DMS153 (cell line): ENCODE measurements around the gene SEC22C.

Source experiments
- DNase-seq: peaks from one replicate; lab custom pipeline; 2025; lab: John Stamatoyannopoulos, UW

The SEC22C gene

DNA sequence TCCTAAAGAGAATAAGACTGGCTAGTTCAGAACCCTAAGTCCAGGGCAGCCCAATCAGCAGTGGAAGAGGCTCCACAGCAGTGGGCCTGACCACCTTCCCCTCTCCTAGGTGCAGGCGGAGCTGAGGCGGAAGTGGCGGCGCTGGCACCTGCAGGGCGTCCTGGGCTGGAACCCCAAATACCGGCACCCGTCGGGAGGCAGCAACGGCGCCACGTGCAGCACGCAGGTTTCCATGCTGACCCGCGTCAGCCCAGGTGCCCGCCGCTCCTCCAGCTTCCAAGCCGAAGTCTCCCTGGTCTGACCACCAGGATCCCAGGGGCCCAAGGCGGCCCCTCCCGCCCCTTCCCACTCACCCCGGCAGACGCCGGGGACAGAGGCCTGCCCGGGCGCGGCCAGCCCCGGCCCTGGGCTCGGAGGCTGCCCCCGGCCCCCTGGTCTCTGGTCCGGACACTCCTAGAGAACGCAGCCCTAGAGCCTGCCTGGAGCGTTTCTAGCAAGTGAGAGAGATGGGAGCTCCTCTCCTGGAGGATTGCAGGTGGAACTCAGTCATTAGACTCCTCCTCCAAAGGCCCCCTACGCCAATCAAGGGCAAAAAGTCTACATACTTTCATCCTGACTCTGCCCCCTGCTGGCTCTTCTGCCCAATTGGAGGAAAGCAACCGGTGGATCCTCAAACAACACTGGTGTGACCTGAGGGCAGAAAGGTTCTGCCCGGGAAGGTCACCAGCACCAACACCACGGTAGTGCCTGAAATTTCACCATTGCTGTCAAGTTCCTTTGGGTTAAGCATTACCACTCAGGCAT, 45.6 kb downstream of the SEC22C start:
- DNase-seq = no peak

DNA sequence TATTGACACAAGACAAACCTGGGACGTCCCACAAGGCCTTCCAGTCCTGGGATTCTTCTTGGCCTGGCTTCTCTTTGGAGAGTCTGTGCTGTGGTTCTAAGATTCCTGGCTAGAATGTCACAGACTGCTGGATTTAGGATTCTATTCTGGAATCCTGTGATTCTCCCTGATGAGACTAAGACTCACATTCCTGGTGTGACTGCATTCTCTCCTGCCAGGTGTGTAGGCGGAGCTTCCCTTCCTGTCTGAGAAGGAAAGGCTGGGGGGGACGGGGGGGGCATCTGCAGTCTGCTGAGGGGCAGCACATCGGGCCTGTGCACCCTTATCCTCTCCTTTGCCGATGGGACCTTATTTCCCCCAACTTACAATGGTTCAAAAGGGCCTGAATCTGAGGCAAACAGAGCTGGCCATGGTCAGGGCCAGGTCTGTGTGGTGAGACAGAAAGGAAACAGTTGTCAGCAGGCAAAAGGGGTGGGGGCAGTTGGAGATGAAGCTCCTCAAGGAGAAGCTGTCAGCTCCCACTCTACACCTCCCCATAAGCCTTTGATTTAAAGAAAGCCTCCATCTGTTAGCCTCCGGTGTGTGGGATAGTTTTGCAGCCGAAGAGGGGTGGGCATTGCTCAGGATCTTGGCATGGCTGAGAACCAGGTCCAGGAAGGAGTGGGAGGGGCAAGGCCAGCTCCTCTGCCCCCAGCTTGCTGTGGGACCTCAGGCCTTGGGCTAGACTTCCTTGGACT, 48.4 kb downstream of the SEC22C start:
- no peak for DNase-seq

DNA sequence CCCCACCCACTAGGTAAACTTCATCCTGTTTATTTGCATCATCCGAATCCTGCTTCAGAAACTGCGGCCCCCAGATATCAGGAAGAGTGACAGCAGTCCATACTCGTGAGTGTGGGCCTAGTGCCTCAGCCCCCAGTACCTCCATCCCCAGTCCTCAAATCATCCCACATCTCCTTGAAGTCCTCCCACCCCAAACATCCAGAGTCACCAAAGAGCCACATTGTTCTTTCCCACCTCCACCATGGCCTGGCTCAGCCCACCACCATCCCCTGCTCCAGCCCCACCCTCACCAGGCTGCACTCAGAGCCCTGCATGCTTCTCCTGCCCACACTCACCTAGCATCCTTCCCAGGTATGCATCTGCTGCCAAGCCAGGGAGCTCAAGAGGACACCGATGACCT, 49.5 kb downstream of the SEC22C start:
- no peak for DNase-seq

DNA sequence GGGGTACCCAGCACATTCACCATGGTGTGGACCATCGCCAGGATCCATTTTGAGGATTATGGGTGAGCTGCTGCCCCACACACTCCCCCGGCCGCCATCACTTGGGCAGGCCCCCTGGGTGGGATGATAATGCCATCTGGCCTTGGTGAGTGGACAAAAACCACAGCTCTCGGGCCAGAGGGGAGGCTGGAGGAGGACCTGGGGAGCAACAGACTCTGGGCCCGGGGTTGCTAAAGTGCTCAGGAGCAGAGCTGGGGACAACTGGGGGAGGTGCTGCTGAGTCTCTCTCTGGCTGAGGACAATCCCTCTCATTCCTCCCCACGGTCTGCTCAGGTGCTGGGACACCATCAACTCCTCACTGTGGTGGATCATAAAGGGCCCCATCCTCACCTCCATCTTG, 50.3 kb downstream of the SEC22C start:
- DNase-seq = no peak

DNA sequence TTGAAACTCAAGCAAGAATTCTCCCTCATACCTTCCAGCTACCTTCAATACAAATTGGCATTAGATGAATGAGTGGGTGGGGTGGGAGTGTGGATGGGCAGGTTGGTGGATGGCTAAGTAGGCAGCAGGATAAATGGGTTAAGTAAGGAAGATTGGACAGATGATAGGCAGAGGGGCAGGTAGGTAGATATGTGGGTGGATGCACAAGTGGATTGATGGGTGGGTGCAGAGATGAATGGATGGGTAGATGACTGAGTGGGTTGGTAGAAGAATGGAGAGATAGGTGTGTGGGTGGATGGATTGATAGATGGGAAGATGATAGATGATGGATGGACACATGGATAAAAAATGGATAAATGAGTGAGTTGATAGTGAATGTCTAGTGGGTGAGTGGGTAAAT, 51.7 kb downstream of the SEC22C start:
- no peak for DNase-seq

DNA sequence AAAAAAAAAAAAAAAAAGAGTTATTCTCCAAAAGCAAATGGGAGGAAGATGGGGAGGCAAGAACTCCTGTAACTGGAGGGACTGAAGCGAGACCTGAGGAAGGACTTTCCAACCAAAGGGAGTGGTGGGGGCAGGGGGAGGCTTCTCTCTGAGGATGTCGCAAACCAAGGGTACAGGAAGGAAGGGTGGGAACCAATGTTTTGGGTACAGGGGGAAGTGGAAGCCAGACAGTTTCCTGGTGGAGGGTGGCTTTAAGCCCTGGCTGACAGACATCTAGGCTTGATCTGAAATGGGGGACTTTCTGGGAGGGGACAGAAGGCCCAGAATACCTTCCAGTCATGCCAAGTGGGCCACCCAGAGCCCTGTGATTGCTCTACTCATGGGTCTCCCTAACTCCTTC, 52.3 kb downstream of the SEC22C start:
- no peak for DNase-seq

DNA sequence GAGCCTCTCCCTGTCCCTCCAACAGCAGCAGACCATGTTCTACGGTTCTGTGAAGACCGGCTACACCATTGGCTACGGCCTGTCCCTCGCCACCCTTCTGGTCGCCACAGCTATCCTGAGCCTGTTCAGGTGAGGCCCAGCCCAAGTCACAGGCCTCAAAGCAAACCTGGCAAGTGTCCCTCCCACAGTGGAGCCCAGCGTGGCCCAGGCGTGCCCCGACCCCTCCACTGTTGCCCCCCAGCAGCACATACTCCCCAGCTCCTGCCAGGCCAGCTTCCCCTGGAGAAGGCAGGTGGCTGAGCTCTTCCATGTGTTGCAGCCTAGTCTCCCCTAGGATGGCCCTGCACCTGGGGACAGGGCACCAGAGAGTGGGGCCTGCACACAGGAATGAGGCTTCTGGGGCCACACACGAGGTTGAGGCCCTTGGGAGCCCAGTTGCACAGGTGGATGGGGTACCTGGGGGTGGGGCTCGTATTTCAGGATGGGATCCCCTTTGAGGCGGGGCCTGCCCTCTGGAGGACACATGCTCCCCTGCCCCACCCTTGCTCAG, 54.3 kb downstream of the SEC22C start:
- DNase-seq = no peak

DNA sequence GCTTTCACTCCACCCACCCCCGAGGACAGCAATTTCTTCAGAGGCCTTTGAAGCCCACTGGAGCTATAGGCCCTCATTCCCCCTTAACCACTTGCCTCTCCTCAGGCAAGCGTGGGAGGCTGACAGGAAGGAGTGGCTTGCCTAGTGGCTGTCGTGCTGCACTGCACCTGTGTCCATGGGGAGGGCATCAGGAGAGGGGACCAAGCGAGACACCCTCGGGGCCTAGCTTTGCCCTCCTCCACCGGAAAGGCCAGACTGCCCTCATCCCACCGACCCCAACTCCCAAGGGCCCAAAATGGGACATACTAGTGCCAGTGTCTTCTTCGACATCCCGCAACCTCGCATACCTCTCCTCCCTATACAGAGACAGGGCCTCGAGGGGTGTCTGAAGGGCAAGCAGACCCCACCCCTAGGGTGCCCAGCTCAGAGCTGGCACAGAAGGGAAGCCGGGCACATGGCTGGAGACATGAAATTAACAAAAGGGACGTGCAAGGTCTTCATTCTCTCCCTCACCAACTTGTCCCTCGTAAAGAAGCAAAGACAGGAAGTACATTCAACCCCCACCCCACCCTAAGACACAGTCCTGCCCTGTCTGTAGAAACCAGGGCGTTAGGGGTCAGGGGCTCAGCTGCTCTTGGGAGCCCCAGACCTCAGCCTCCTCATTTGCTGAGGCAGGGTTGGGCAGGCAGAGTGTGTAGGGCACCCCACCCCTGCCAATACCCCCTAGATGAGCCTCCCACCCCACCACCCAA, 55.0 kb downstream of the SEC22C start:
- DNase-seq = no peak

DNA sequence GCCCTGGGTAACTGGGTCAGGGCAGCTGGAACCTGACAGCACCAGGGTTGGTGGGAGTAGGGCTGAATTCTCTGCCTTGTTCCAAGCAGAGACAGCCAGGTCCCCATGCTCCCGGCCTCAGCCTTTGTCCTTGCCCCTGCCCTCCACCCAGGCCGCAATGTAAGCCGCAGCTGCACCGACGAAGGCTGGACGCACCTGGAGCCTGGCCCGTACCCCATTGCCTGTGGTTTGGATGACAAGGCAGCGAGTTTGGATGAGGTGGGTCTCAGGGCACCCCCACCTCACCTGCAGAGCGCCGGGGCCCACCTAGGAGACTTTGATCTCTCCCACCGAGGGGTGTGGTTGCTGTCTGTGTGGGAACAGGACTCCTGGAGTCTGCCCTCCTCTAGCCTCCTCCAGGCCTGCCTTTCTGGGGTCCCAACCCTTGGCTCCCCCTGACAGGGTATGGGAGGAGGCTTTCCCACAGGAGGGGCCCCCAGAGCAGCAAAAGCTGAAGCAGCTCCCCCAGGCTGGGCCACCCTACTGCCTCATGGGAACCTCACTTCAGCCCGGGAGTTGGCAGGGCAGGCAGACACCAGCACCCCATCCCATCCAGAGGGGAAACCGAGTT, 55.9 kb downstream of the SEC22C start:
- no peak for DNase-seq

DNA sequence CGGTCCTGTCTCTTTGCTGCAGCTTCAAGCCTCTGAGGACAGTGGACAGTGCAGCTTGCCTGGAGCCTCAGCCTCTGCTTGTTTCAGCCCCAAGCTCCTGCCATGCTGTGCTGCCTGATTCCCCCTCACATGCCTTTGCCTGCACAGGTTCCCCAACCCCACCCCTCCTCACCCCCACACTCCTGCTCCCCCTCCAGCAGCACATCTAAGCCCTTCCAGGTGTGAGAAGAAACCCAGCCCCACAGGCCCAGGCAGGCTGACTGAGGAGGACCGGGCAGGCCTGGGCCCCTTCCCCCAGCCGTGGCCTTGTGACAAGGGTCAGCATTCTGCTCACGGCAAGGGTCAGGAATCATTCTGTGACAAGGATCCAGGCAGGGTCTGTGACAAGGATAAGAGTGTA, 56.6 kb downstream of the SEC22C start:
- no peak for DNase-seq

DNA sequence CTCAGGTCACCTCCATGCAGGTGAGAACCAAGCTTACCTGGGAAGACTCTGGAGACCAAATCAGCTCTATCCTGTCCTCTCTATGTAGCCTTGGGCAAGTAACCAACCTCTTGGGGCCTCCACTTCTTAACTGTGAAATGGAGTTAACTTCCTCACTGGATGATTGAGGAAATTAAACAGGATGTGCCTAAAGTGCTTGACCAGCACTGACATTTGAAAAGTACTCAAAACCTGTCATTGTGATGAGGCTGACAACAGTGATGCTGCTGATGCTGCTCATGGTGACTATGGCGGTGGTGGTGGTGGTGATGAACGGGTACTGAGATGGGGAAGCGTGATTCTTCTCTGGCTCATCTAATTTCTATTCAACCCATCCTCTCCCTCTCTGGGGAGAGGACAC, 57.0 kb downstream of the SEC22C start:
- DNase-seq = no peak

DNA sequence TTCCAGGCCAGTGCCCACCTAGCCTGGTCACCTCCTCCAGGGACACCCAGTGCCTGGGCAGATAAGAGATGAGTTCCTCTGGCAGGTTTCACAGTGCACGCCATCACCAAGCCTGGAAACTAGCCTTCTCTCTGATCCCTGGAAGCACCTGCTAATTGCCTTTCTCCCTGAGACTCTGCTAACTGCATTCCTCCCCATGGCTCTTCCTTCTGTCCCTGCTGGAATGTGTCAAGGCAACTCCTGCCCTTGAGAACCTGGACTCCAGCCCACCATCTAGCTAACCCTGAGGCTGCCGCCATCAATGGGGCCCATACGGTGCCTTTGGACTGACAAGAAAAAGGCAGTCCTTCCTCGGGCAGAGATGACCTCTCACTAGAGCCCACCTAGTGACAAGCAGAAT, 60.9 kb downstream of the SEC22C start:
- no peak for DNase-seq

DNA sequence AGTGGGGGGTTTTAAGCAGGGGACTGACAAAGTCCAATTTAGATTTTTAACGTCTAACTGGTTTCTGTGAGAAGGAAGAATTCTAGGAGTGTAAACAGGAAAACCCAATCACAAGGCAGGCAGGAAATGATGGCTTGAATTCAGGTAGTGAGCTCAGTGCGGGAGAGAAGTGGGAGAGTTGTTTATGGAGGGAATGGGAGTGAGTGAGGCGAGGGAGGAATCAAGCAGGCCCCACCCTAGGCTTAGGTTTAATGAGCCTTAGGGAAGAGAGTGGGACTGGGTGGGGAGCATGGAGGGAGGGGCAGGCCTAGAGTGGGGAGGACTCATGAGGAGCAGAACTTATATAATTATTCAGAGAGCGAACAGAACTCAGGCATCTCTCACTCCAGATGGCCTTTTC, 61.4 kb downstream of the SEC22C start:
- no peak for DNase-seq

DNA sequence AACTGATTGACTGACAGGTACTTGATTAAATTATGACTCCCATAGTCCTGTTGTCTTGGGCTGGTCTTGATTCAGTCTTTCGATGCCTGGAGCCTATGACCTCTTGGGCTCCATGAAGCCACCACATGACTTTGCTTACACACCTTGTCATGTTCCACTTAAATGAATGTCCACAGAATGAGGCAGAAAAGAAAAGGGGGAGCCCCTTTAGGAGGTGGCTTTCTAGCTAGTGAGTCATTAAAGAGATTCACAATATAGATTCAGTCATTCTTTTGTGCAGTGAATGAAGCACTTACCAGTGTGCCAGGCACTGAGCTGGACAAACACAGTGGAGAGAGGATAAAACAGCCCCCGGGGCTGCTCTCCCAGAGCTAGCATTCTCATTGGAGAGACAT, 62.2 kb downstream of the SEC22C start:
- DNase-seq = no peak

DNA sequence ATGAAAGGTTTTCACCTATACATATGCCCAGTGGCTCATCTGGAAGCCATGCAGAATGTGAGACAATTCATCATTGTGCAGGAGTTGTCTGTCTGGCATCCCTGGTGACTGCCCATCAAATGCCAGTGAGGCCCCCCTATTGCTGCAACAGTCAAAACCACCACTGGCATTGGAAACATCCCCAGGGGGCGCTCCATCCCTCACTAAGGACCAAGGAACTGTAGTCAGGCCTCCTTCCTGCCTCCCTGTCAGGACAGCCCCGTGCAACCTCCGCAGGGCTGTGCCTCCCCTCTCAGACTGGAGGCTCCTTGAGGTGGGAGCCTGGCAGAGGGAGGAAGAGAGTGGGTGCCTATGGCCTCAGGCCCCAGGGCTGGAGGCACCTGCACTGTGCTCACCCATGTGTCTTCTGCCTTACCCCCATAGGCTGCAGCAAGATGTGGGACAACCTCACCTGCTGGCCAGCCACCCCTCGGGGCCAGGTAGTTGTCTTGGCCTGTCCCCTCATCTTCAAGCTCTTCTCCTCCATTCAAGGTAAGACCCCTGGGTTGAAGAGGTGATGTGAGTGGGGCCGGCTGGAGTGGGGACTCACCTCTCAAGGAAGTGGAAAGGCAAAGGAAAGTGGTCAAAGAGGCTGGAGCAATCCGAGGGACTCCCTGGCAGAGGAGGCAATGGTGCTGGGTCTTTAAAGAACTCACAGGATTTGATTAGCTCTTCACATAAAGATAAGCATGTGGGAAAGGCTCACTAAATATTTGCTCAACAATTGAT, 62.8 kb downstream of the SEC22C start:
- no peak for DNase-seq

DNA sequence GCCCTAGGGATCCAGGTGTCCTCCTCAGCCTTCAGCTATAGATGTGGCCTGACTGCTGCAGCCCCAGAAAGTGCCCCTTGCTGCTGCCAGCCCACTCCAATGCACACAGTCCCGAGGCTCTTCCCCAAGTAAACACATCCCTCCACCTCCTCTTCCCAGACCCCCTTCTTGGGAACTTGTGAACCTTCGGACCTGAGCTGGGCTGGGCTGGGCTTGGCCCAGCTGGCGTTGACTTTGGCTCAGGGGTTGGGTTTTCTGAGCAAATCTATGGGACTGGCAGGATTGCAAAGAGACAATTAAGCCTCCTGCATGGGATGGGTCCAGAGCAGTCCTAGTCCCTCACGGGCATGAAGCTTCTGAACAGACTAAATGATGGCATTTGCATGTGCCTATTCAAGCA, 64.7 kb downstream of the SEC22C start:
- DNase-seq = no peak

DNA sequence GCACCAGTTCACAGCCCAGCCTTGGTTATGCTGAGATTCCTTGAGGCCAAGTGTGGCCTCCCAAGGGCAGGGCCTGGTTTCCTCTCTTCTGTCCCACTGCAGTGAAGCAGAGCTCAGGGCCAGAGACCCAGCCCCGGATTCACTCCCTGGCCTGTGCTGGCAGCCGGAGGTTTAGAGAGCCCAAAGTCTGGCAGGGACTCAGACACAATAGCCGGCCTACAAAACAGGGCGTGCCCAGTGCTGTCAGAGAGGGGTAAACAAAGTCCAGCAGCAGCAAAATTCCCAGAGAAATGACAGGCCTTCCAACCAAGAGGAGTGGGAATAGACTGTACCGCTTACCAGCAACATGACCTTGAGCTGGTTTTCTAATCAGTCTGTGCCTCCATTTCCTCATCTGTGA, 65.3 kb downstream of the SEC22C start:
- DNase-seq = no peak

DNA sequence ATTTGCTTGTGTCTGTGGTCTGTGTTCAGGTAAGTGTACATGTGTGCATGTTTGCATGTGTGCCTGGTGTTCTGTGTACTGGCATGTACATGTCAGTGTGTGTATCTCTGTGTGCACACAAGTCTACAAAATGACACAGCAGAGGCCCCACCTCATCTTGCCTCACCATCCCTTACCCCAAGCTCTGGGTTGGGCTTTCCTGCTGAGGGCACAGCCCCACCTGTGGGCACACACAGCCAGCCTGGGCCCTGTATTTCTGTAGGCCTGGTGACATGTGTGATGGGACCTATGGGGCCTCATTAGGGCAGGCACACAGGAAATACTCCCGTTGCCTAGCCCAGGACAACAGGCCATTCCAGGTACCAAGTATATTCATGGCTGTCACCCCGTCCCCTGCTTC, 65.8 kb downstream of the SEC22C start:
- DNase-seq = no peak

DNA sequence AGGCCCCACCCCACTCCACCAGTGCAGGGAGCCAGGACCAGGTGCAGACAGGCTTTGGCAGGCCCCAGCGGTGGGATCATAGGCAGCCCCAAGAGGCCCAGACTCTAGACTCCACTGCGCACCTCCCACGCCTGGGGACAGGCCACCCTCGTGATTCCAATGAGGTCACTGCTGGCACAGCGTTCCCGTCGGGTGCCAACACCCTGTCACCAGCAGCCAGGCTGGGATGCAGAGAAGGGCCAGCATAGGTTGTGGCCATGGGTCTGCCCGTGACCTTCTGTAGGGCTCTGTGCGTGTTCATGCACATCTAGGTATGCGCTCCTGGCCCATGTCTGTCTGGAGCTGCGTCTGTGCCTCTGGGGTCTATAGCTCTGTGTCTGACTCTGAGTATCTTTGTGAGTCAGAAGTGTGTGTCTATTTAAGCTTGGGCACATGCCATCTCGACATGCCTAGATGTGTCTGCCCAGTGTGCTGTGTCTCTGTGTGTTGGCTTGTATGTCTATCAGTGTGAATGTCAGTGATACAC, 66.3 kb downstream of the SEC22C start:
- DNase-seq = no peak

DNA sequence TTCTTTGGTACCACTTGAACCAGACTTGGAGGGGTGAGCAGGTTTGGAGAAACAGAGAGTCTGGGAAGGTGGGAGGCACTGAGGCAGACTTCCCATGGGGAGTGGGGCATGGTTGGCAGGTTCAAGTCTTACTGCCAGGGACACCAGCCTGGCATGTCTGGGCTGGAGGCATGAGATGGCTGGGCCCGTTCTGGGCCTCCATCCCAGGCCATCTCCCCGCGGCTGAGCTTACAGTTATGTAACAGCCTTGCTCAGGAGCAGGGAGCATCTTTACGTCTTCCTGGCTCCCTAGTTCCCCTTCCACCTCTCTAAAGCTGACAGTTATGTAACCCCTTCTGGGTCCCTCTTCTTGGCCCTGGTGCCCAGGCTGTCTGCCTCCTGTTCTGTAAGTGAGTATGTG, 66.9 kb downstream of the SEC22C start:
- no peak for DNase-seq

DNA sequence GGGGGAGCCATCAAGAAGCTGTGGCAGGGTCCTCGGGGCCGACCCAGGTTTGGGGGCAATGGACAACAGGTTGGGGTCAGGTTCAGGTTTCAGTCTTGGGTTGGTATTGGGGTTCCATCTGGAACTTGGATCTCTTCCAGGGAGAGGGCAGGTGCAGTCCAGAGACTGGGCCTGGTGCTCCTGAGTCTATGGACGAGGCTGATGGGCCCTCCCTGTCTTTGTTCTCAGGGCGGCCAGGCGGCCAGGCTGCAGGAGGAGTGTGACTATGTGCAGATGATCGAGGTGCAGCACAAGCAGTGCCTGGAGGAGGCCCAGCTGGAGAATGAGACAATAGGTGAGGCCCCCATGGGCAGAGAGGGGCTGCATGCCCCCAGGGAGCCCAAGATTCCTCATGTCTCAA, 68.2 kb downstream of the SEC22C start:
- no peak for DNase-seq
